ENCODE data around the gene SERPINA1. TPM values are rescaled to one million over a fixed set of nuclear protein-coding genes. Genes with fewer than 3 reads are reported as not detected.

Gene SERPINA1
- total and polyA plus RNA-seq, 2 of the 13 experiments (the other 11 are each of a cell fraction or from before 2014, with no cell fraction given), result 3,266 to 11,015 TPM

DNA sequence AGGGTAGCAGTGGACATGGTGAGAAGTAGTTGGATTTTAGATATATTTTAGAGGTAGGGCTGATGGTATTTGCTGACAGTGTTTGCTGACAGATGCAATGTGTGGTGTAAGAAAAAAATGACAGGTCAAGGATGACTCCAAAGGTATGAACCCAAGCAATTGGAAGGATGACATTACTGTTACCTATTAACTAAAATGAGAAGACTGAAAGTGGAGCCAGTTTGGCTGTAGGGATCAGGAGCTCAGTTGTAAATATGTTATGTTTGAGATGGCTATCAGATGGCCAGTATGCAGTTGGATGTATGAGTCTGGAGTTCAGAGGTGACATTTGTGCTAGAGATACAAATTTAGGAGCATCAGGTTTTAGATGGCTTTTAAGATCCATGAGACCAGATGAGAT, 47.9 kb downstream of the SERPINA1 start (continued):
- TF ChIP-seq, protein P1, sequence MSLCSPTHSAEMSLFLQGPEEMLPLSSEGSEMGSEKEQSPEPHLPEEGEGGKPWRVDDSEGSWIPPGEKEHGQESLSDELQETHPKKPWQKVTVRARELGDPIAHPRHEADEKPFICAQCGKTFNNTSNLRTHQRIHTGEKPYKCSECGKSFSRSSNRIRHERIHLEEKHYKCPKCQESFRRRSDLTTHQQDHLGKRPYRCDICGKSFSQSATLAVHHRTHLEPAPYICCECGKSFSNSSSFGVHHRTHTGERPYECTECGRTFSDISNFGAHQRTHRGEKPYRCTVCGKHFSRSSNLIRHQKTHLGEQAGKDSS (CRISPR knock-in tag; IDR thresholded peaks at IDR 0.05; ENCODE audit: borderline replicate concordance, low read depth), result no peak
- no peak for TF ChIP-seq ZNF616 (CRISPR knock-in tag; IDR thresholded peaks at IDR 0.05; ENCODE audit: low read depth)
- TF ChIP-seq CC2D1A (CRISPR knock-in tag; IDR thresholded peaks at IDR 0.05), result no peak
- TF ChIP-seq DMAP1 (CRISPR knock-in tag; IDR thresholded peaks at IDR 0.05), result no peak
- TF ChIP-seq ZNF652 (CRISPR knock-in tag; IDR thresholded peaks at IDR 0.05; ENCODE audit: borderline replicate concordance, low read depth), result peak; percentile 58; the same call in 1 of the 2 replicates
- TF ChIP-seq, protein P2, sequence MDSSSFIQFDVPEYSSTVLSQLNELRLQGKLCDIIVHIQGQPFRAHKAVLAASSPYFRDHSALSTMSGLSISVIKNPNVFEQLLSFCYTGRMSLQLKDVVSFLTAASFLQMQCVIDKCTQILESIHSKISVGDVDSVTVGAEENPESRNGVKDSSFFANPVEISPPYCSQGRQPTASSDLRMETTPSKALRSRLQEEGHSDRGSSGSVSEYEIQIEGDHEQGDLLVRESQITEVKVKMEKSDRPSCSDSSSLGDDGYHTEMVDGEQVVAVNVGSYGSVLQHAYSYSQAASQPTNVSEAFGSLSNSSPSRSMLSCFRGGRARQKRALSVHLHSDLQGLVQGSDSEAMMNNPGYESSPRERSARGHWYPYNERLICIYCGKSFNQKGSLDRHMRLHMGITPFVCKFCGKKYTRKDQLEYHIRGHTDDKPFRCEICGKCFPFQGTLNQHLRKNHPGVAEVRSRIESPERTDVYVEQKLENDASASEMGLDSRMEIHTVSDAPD (CRISPR knock-in tag; IDR thresholded peaks at IDR 0.05), result no peak
- peak; percentile 90; the same call in 1 of the 2 replicates for TF ChIP-seq RXRB (CRISPR knock-in tag; IDR thresholded peaks at IDR 0.05; ENCODE audit: borderline replicate concordance)
- TF ChIP-seq CCAR2 (optimal IDR thresholded peaks at IDR 0.05; ENCODE audit: low read depth, low read length), result no peak
- no peak for TF ChIP-seq ZNF547 (CRISPR knock-in tag; IDR thresholded peaks at IDR 0.05)
- TF ChIP-seq, protein P3, sequence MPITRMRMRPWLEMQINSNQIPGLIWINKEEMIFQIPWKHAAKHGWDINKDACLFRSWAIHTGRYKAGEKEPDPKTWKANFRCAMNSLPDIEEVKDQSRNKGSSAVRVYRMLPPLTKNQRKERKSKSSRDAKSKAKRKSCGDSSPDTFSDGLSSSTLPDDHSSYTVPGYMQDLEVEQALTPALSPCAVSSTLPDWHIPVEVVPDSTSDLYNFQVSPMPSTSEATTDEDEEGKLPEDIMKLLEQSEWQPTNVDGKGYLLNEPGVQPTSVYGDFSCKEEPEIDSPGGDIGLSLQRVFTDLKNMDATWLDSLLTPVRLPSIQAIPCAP (CRISPR knock-in tag; IDR thresholded peaks at IDR 0.05; ENCODE audit: low read depth), result no peak
- peak; percentile 62 for TF ChIP-seq ZNF644 (CRISPR knock-in tag; IDR thresholded peaks at IDR 0.05; ENCODE audit: low read depth)
- no peak for TF ChIP-seq ZNF776 (CRISPR knock-in tag; IDR thresholded peaks at IDR 0.05)
- peak; percentile 35 for TF ChIP-seq ASH2L (IDR thresholded peaks at IDR 0.05; ENCODE audit: insufficient read length, low read depth, low read length)
- TF ChIP-seq ADNP (CRISPR knock-in tag; IDR thresholded peaks at IDR 0.05), result no peak
- no peak for TF ChIP-seq MZF1 (CRISPR knock-in tag; IDR thresholded peaks at IDR 0.05; ENCODE audit: borderline replicate concordance)
- TF ChIP-seq ZNF607 (CRISPR knock-in tag; IDR thresholded peaks at IDR 0.05; ENCODE audit: borderline replicate concordance), result no peak
- TF ChIP-seq, protein P4, sequence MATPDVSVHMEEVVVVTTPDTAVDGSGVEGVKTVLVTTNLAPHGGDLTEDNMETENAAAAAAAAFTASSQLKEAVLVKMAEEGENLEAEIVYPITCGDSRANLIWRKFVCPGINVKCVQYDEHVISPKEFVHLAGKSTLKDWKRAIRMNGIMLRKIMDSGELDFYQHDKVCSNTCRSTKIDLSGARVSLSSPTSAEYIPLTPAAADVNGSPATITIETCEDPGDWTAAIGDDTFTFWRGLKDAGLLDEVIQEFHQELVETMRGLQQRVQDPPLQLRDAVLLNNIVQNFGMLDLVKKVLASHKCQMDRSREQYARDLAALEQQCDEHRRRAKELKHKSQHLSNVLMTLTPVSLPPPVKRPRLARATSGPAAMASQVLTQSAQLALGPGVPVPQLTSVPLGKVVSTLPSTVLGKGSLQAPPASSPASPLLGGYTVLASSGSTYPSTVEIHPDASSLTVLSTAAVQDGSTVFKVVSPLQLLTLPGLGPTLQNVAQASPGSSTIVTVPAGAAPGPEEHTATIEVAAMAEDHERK (CRISPR knock-in tag; IDR thresholded peaks at IDR 0.05; ENCODE audit: low read depth), result no peak
- TF ChIP-seq, protein P5, sequence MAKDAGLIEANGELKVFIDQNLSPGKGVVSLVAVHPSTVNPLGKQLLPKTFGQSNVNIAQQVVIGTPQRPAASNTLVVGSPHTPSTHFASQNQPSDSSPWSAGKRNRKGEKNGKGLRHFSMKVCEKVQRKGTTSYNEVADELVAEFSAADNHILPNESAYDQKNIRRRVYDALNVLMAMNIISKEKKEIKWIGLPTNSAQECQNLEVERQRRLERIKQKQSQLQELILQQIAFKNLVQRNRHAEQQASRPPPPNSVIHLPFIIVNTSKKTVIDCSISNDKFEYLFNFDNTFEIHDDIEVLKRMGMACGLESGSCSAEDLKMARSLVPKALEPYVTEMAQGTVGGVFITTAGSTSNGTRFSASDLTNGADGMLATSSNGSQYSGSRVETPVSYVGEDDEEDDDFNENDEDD (CRISPR knock-in tag; IDR thresholded peaks at IDR 0.05; ENCODE audit: borderline replicate concordance), result no peak; the same call in 1 of the 2 replicates
- TF ChIP-seq, protein P6, sequence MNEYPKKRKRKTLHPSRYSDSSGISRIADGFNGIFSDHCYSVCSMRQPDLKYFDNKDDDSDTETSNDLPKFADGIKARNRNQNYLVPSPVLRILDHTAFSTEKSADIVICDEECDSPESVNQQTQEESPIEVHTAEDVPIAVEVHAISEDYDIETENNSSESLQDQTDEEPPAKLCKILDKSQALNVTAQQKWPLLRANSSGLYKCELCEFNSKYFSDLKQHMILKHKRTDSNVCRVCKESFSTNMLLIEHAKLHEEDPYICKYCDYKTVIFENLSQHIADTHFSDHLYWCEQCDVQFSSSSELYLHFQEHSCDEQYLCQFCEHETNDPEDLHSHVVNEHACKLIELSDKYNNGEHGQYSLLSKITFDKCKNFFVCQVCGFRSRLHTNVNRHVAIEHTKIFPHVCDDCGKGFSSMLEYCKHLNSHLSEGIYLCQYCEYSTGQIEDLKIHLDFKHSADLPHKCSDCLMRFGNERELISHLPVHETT (CRISPR knock-in tag; conservative IDR thresholded peaks at IDR 0.05), result 0 out of 2 replicates have a peak, but pooled peaks have one; percentile 29
- peak; percentile 77; the same call in 1 of the 2 replicates for TF ChIP-seq EHMT2 (IDR thresholded peaks at IDR 0.05; ENCODE audit: borderline replicate concordance, low read depth, low read length)
- no peak for TF ChIP-seq TBL1XR1 (IDR thresholded peaks at IDR 0.05; ENCODE audit: borderline replicate concordance, low read length, partially characterized antibody)
- TF ChIP-seq ZNF761 (CRISPR knock-in tag; conservative IDR thresholded peaks at IDR 0.05), result no peak
